ENCODE measurements around the gene RANBP17.
"Not testable (repeated sequence)": the region's sequence is repeated elsewhere in the genome, so short reads cannot be mapped to it uniquely, and the experiment has no call there.

The RANBP17 gene

GRCh38 chr5:170937072-170937471, 75.3 kb downstream of the RANBP17 start:
- DNase-seq (ENCODE audit: insufficient read length, low spot score) (no peak), FAIRE-seq (no peak)

GRCh38 chr5:170937914-170938313, 76.1 kb downstream of the RANBP17 start:
- no peak for FAIRE-seq
- DNase-seq (ENCODE audit: insufficient read length, low spot score): no peak

DNA sequence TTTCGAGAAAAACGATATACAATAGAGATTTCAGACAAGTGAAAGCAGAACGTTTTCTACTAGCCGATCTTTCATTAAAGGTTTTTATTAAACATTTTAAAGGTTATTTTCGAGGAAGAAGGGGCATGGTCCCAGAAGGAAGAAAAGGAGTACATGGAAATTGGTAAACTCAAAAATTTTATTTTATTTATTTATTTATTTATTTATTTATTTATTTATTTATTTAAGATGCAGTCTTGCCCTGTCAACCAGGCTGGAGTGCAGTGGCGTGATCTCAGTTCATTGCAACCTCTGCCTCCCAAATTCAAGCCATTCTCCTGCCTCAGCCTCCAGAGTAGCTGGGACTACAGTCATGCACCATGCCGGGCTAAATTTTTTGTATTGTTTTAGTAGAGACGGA, 77.4 kb downstream of the RANBP17 start:
- FAIRE-seq (no peak), DNase-seq (ENCODE audit: insufficient read length, low spot score) (no peak)

- DNase-seq (ENCODE audit: insufficient read length, low spot score): no peak
- FAIRE-seq: no peak
Observed at GRCh38 chr5:170941788-170942187, 80.0 kb downstream of the RANBP17 start.

DNA sequence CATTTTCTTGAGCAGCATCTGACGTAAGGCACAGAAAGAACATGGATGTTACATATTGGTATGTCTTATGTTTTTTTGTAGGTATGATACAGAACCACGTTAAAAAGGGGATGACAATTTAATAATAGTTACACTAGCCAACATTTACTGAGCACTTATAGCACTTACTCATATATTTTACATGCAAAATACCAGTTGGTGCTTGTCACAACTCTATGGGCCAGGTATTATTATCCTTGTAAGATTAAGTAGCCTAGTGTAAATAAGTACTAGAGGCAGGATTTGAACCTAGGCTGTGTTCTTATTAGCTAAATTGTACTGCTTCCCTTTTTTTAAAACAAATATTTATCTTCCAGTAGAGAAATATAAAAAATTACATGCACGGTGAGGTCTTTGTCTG, 83.5 kb downstream of the RANBP17 start:
- no peak for DNase-seq (ENCODE audit: insufficient read length, low spot score)
- FAIRE-seq: no peak

GRCh38 chr5:170960567-170960966, 98.7 kb downstream of the RANBP17 start:
- no peak for FAIRE-seq
- no peak for DNase-seq (ENCODE audit: insufficient read length, low spot score)

- DNase-seq (ENCODE audit: insufficient read length, low spot score): no peak
- no peak for FAIRE-seq
Observed at GRCh38 chr5:170963521-170963920, 101.7 kb downstream of the RANBP17 start.

DNA sequence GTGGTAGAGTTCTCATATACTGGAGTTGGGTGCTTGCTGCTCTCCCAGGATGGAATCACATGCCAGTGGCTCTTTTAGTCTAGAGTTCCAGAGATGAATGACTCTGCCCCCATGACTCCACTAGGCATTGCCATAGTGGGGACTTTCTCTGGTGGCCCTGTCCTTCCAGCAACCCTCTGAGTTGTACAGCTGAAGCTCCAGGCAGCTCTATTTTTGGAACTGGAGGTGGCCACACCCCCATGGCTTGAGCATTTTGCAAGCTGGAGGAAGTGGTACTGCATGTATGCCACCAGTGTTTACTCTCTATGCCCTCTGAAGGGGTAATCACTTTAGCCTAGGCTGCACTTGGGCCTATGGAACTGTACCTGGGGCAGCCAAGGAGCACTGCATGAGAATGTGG, 112.6 kb downstream of the RANBP17 start:
- no peak for DNase-seq (ENCODE audit: insufficient read length, low spot score)
- no peak for FAIRE-seq

- not testable (repeated sequence) for FAIRE-seq; DNase-seq (ENCODE audit: insufficient read length, low spot score)
Observed at GRCh38 chr5:170980261-170980660, 118.4 kb downstream of the RANBP17 start.

GRCh38 chr5:170985486-170985885, 123.7 kb downstream of the RANBP17 start:
- FAIRE-seq (no peak), DNase-seq (ENCODE audit: insufficient read length, low spot score) (no peak)

DNA sequence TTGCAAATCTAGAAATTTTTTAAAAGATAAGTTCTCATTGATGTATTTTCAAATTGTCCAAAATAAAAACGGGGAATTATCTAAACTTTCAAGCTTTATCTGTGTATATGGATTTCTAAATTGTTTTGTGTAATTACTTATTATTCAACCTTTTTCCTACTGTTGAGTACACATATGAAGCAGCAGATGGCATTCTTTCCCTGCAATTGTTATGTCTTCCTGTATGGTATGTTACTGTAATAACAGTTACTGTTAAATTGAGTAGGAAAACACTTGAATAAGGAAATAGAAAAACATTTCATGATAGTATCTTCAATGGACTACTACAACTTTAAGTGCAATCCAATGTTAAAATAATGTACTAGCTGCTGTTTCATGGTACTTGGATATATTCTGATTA, 124.8 kb downstream of the RANBP17 start:
- no peak for DNase-seq (ENCODE audit: insufficient read length, low spot score)
- FAIRE-seq: no peak

GRCh38 chr5:170993476-170993875, 131.7 kb downstream of the RANBP17 start:
- DNase-seq (ENCODE audit: insufficient read length, low spot score) (no peak), FAIRE-seq (no peak)

- no peak for DNase-seq (ENCODE audit: insufficient read length, low spot score)
- no peak for FAIRE-seq
Observed at GRCh38 chr5:171010086-171010485, 148.3 kb downstream of the RANBP17 start.

- no peak for DNase-seq (ENCODE audit: insufficient read length, low spot score)
Observed at GRCh38 chr5:171010816-171011215, 149.0 kb downstream of the RANBP17 start.

DNA sequence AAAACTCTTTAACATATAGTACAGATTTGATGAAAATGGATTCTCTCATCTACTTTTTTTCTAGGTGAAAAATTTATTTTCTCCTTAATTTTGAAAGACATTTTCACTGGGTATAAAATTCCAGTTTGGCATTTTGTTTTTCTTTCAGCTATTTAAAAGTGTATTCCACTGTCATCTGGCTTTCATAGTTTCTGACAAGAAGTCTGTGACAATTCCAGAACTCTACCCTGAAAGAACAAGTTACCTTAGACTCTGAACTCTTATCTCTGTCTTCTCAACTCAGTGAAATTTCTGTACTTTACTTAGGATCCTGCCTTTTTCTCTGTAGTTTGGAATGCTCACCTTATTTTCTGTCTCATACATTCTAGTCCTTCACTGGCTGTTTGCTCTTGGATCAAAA, 161.7 kb downstream of the RANBP17 start:
- DNase-seq (ENCODE audit: insufficient read length, low spot score) (no peak), FAIRE-seq (no peak)

More at GRCh38 chr5:171010816-171011215, 149.0 kb downstream of the RANBP17 start:
- no peak for FAIRE-seq

GRCh38 chr5:171024084-171024483, 162.3 kb downstream of the RANBP17 start:
- DNase-seq (ENCODE audit: insufficient read length, low spot score) (no peak), FAIRE-seq (no peak)

DNA sequence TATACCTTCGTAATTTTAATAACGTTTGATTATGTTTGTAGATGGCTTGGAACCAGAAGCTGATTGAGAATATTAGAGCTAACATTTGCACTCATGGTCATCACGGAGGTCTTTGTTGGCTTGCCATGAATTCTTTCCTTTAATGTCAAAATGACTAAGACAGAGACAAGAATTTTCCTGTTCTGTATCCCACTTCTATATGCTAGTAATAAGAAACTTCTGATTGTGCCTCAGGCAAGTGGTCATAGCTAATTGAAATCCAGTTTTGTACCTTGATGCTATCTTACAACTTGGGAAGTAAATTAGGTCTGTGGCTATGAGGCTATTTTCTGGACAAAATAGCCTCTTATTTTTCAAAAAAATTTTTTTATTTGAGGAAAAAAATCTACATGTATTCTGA, 167.6 kb downstream of the RANBP17 start:
- FAIRE-seq: no peak
- DNase-seq (ENCODE audit: insufficient read length, low spot score): no peak

DNA sequence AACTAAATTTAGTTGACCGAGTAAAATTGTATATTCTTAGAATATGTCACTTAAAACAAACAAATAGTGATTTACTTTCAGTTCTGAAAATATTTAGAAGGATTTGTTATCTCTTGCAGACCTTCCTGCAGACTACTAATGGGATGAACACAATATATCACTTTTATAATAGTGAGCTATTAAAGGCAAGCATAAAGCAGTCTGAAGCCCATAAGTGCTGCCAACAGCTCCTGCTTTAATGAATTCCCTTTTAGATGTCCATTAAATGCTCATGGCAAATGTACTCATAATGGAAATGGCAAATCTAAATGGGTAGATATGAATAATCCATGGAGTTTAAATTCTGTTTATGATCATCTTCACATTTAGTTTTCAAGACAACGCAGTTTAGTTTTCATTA, 170.2 kb downstream of the RANBP17 start:
- no peak for DNase-seq (ENCODE audit: insufficient read length, low spot score)
- FAIRE-seq: no peak

GRCh38 chr5:171032435-171032973, 170.7 kb downstream of the RANBP17 start:
- FAIRE-seq (no peak), DNase-seq (ENCODE audit: insufficient read length, low spot score) (no peak)

DNA sequence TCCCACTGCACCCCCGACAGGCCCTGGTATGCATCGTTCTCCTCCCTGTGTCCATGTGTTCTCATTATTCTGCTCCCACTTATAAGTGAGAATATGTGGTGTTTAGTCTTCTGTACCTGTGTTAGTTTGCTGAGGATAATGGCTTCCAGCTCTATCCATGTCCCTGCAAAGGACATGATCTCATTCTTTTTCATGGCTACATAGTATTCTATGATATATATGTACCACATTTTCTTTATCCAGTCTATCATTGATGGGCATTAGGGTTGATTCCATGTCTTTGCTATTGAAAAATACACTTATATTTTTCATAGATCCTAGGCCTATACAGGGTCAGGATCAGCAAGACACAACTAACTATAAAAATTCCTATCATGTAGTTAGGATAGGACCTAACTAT, 180.1 kb downstream of the RANBP17 start:
- DNase-seq (ENCODE audit: insufficient read length, low spot score); FAIRE-seq: not testable (repeated sequence)

- DNase-seq (ENCODE audit: insufficient read length, low spot score) (no peak), FAIRE-seq (no peak)
Observed at GRCh38 chr5:171050916-171051315, 189.1 kb downstream of the RANBP17 start.

GRCh38 chr5:171055875-171056454, 194.1 kb downstream of the RANBP17 start:
- no peak for DNase-seq (ENCODE audit: insufficient read length, low spot score)
- no peak for FAIRE-seq
